Amniotic epithelial cell (primary cell): ENCODE results near the gene PDLIM3.
"Not testable (repeated sequence)": the region's sequence is repeated elsewhere in the genome, so short reads cannot be mapped to it uniquely, and the experiment has no call there.

ENCODE experiments used
- DNase-seq: peaks from one replicate; pipeline ENCODE4 v3.0.0-alpha.2; 2010; ENCODE audit warnings: low read depth

PDLIM3 gene

GRCh38 chr4:185554365-185555126 lies 19.2 kb upstream of the PDLIM3 start:
- DNase-seq = no peak

- DNase-seq = no peak
These were observed 16.9 kb upstream of the PDLIM3 start for GRCh38 chr4:185552254-185552653.

GRCh38 chr4:185550933-185551332 lies 15.6 kb upstream of the PDLIM3 start:
- DNase-seq = no peak

- DNase-seq = no peak
These were observed 13.9 kb upstream of the PDLIM3 start for GRCh38 chr4:185549095-185549639.

- no peak for DNase-seq
These were observed 13.3 kb upstream of the PDLIM3 start for GRCh38 chr4:185548587-185548986.

- no peak for DNase-seq
These were observed 11.0 kb upstream of the PDLIM3 start for GRCh38 chr4:185546335-185546734.

- no peak for DNase-seq
These were observed 7.5 kb upstream of the PDLIM3 start for GRCh38 chr4:185542626-185543315.

GRCh38 chr4:185541251-185541727 lies 6.0 kb upstream of the PDLIM3 start:
- no peak for DNase-seq

GRCh38 chr4:185540487-185541120 lies 5.3 kb upstream of the PDLIM3 start:
- DNase-seq = no peak

GRCh38 chr4:185540040-185540439 lies 4.7 kb upstream of the PDLIM3 start:
- no peak for DNase-seq

GRCh38 chr4:185538806-185539205 lies 3.5 kb upstream of the PDLIM3 start:
- DNase-seq = no peak

- peak; percentile 61 for DNase-seq
These were observed 1.1 kb upstream of the PDLIM3 start for GRCh38 chr4:185536411-185536709.

GRCh38 chr4:185535612-185536410 lies 504 bp upstream of the PDLIM3 start:
- no peak for DNase-seq

GRCh38 chr4:185534511-185534865 lies 819 bp downstream of the PDLIM3 start:
- peak; percentile 28 for DNase-seq

- DNase-seq = no peak
These were observed 2.4 kb downstream of the PDLIM3 start for GRCh38 chr4:185532795-185533324.

- no peak for DNase-seq
These were observed 3.0 kb downstream of the PDLIM3 start for GRCh38 chr4:185532293-185532692.

GRCh38 chr4:185531654-185532053 lies 3.7 kb downstream of the PDLIM3 start:
- not testable (repeated sequence) for DNase-seq

GRCh38 chr4:185529413-185529812 lies 5.9 kb downstream of the PDLIM3 start:
- DNase-seq = no peak

- DNase-seq = peak; percentile 69
These were observed 10.1 kb downstream of the PDLIM3 start for GRCh38 chr4:185524888-185525863.

- DNase-seq = no peak
These were observed 11.4 kb downstream of the PDLIM3 start for GRCh38 chr4:185523862-185524261.

GRCh38 chr4:185522451-185522850 lies 12.9 kb downstream of the PDLIM3 start:
- no peak for DNase-seq
